Loucy (cell line): ENCODE measurements around the gene WWOX.

Experiments used
- H2AFZ ChIP-seq: fragments of 200-600 bp; sonication (generic); 2 replicates; pipeline ENCODE4 v1.6.0; 2016; ENCODE audit warnings: antibody characterized with exemption, mild to moderate bottlenecking, low read length, moderate library complexity
- H3F3A ChIP-seq: fragments of 200-600 bp; 2 replicates; pipeline ENCODE4 v1.6.0; 2016; ENCODE audit warnings: antibody characterized with exemption, low read depth, mild to moderate bottlenecking
- H3K27me3 ChIP-seq: fragments of 200-600 bp; sonication (generic); 2 replicates; pipeline ENCODE4 v1.6.1; 2014; ENCODE audit warnings: low read length, mild to moderate bottlenecking; ENCODE audit not compliant: insufficient read depth, poor library complexity, severe bottlenecking
- H3K36me3 ChIP-seq: fragments of 200-600 bp; sonication (generic); 2 replicates; pipeline ENCODE4 v1.6.1; 2016; ENCODE audit warnings: low read length; ENCODE audit not compliant: insufficient read depth
- H3K4me1 ChIP-seq: fragments of 200-600 bp; sonication (generic); 2 replicates; pipeline ENCODE4 v1.5.1; 2014; ENCODE audit warnings: low read length, mild to moderate bottlenecking; ENCODE audit not compliant: insufficient read depth, poor library complexity, severe bottlenecking
- H3K4me2 ChIP-seq: fragments of 200-600 bp; sonication (generic); 2 replicates; pipeline ENCODE4 v1.6.0; 2014; ENCODE audit warnings: antibody characterized with exemption, low read length, low read depth, mild to moderate bottlenecking; ENCODE audit not compliant: poor library complexity, severe bottlenecking
- H3K4me3 ChIP-seq: fragments of 200-600 bp; sonication (generic); 2 replicates; pipeline ENCODE4 v1.5.1; 2014; ENCODE audit warnings: low read length, mild to moderate bottlenecking, mixed read lengths; ENCODE audit not compliant: poor library complexity, severe bottlenecking
- H3K79me2 ChIP-seq: fragments of 200-600 bp; sonication (generic); 2 replicates; pipeline ENCODE4 v1.6.1; 2014; ENCODE audit warnings: low read length; ENCODE audit not compliant: insufficient read depth
- H3K9ac ChIP-seq: fragments of 200-600 bp; sonication (generic); 2 replicates; pipeline ENCODE4 v1.6.0; 2014; ENCODE audit warnings: mild to moderate bottlenecking, low read depth, low read length, moderate library complexity; ENCODE audit not compliant: poor library complexity, severe bottlenecking
- H3K9me2 ChIP-seq: fragments of 200-600 bp; sonication (generic); replicated peaks from 2 replicates; pipeline ENCODE4 v1.6.1; 2016; ENCODE audit warnings: low read depth, low read length, mixed read lengths
- H3K9me3 ChIP-seq: fragments of 200-600 bp; sonication (generic); 2 replicates; pipeline ENCODE4 v1.6.1; 2014; ENCODE audit warnings: mild to moderate bottlenecking, antibody characterized with exemption, low read length, low read depth; ENCODE audit not compliant: insufficient read depth
- H4K20me1 ChIP-seq: fragments of 200-600 bp; sonication (generic); 2 replicates; pipeline ENCODE4 v1.6.0; 2014; ENCODE audit warnings: antibody characterized with exemption, low read length, mild to moderate bottlenecking; ENCODE audit not compliant: insufficient read depth, poor library complexity, severe bottlenecking
- CTCF ChIP-seq: fragments of 200-600 bp; sonication (generic); conservative IDR thresholded peaks from 2 replicates; pipeline ENCODE4 v1.5.1; 2014; ENCODE audit warnings: mild to moderate bottlenecking, antibody characterized with exemption, low read length
- EZH2phosphoT487 ChIP-seq: fragments of 200-600 bp; IDR thresholded peaks from 2 replicates; pipeline ENCODE4 v1.6.1; 2018; ENCODE audit warnings: antibody characterized with exemption, mild to moderate bottlenecking, moderate library complexity, borderline replicate concordance

WWOX gene

GRCh38 chr16:78836802-78837491, 737.5 kb downstream of the WWOX start:
- no peak overlapping the region for H3K9ac ChIP-seq
- TF ChIP-seq CTCF (no peak), EZH2phosphoT487 (no peak)
- no peaks in the 10 kb centered on the region for H3K27me3 ChIP-seq
- no peaks in the 10 kb centered on the region for H3K79me2 ChIP-seq
- no peaks in the 10 kb centered on the region for H3F3A ChIP-seq
- H3K4me3 ChIP-seq = no peak overlapping the region
- H3K36me3 ChIP-seq = no peaks in the 10 kb centered on the region
- H3K4me1 ChIP-seq = no peaks in the 10 kb centered on the region
- H3K4me2 ChIP-seq = no peak overlapping the region
- H2AFZ ChIP-seq = no peak overlapping the region
- no peaks in the 10 kb centered on the region for H4K20me1 ChIP-seq
- no peaks in the 10 kb centered on the region for H3K9me2 ChIP-seq
- H3K9me3 ChIP-seq = no peaks in the 10 kb centered on the region

- Histone ChIP-seq H3K9me3 (no peaks in the 10 kb centered on the region), H3K4me2 (no peak overlapping the region), H3K4me1 (no peaks in the 10 kb centered on the region), H3K9me2 (no peaks in the 10 kb centered on the region), H3K4me3 (no peak overlapping the region), H3F3A (no peaks in the 10 kb centered on the region), H3K36me3 (no peaks in the 10 kb centered on the region), H3K79me2 (no peaks in the 10 kb centered on the region), H2AFZ (no peak overlapping the region), H3K9ac (no peak overlapping the region), H3K27me3 (no peaks in the 10 kb centered on the region), H4K20me1 (no peaks in the 10 kb centered on the region)
- TF ChIP-seq CTCF (no peak), EZH2phosphoT487 (no peak)
Measured at GRCh38 chr16:78837706-78838105, 738.3 kb downstream of the WWOX start.

GRCh38 chr16:78838276-78838675, 738.8 kb downstream of the WWOX start:
- H3K27me3 ChIP-seq = no peaks in the 10 kb centered on the region
- no peaks in the 10 kb centered on the region for H3K9me3 ChIP-seq
- no peaks in the 10 kb centered on the region for H3K36me3 ChIP-seq
- H3K4me3 ChIP-seq = no peak overlapping the region
- H4K20me1 ChIP-seq = no peaks in the 10 kb centered on the region
- H3K9ac ChIP-seq = no peak overlapping the region
- H3F3A ChIP-seq = no peaks in the 10 kb centered on the region
- no peak overlapping the region for H3K4me2 ChIP-seq
- TF ChIP-seq EZH2phosphoT487 (no peak), CTCF (no peak)
- no peaks in the 10 kb centered on the region for H3K4me1 ChIP-seq
- no peak overlapping the region for H2AFZ ChIP-seq
- H3K9me2 ChIP-seq = no peaks in the 10 kb centered on the region
- no peaks in the 10 kb centered on the region for H3K79me2 ChIP-seq
